ENCODE results near the gene NADSYN1.

DNA sequence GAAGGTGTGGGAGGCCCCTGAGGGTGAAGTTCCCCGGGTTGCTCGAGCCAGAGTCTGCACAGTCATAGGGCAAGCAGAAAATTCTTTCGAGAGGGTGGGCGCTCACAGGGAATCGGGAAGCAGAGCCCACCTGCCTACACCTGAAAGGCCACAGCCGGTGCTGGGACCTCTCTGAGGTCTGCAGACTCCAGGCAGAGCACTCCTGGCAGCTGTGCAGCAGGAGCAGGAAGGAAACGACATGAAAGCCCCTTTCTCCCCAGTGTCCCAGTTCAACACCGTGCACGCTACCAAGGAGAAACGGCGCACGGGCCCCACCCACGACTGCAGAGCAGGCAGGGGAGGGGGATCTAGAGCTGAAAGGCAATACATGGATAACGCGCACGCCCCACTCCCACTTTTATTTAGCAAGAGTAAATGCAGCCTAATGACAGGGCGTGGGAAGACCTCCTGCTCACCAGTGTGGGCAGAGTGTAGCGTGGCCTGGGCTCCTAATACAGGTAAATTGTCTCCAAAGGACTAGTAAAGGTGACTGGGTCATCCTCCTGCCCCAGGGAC lies 18.4 kb upstream of the NADSYN1 start:
- TF ChIP-seq, protein P1, sequence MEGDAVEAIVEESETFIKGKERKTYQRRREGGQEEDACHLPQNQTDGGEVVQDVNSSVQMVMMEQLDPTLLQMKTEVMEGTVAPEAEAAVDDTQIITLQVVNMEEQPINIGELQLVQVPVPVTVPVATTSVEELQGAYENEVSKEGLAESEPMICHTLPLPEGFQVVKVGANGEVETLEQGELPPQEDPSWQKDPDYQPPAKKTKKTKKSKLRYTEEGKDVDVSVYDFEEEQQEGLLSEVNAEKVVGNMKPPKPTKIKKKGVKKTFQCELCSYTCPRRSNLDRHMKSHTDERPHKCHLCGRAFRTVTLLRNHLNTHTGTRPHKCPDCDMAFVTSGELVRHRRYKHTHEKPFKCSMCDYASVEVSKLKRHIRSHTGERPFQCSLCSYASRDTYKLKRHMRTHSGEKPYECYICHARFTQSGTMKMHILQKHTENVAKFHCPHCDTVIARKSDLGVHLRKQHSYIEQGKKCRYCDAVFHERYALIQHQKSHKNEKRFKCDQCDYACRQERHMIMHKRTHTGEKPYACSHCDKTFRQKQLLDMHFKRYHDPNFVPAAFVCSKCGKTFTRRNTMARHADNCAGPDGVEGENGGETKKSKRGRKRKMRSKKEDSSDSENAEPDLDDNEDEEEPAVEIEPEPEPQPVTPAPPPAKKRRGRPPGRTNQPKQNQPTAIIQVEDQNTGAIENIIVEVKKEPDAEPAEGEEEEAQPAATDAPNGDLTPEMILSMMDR (IDR thresholded peaks at IDR 0.05; ENCODE audit: poor library complexity, severe bottlenecking), result no peak
- TF ChIP-seq TAF1 (IDR thresholded peaks at IDR 0.05; ENCODE audit: low read depth) (no peak), EP300 (conservative IDR thresholded peaks at IDR 0.05; ENCODE audit: poor library complexity, severe bottlenecking) (no peak)
